ENCODE data around the gene UFSP1.
A peak's percentile ranks its signal among the peaks of the same experiment; 100 is the strongest.

The UFSP1 gene

GRCh38 chr7:100882201-100882600, 7.3 kb downstream of the UFSP1 start:
- DNase-seq (ENCODE audit: low spot score): peak; percentile 45

DNA sequence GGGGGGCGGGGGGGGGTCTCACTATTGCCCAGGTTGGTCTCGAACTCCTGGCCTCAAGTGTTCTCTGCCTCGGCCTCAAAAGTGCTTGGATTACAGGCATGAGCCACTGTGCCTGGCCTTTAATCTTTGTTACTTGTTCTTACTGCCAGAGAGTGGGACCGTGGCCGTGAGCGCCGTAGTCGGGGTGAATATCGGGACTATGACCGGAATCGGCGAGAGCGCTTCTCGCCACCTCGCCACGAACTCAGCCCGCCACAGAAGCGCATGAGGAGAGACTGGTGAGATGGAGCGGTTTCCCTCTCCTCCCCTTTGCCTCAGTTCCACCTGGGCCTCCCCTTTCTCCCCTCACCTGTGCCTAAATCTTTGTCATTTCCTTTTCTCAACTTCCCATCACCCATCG, 8.4 kb downstream of the UFSP1 start:
- DNase-seq (ENCODE audit: low spot score): peak; percentile 54

DNA sequence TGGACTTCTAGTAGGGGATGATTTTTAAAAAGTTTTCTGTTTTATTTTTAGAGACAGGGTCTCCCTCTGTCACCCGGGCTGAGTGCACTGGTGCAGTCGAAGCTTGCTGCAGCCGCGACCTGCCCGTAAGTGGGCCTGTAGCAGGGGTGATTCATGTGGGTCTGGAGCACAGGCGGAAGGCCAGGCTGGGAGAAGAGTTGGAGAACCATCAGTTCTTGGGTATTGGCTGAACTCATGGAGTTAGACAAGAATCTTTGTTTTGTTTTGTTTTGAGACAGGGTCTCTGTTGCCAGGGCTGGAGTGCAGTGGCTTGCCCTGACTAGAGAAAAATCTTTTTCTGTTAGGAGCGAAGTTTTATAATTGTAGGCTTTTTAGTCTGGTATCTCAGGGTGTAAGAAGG, 8.9 kb downstream of the UFSP1 start:
- DNase-seq (ENCODE audit: low spot score): no peak

DNA sequence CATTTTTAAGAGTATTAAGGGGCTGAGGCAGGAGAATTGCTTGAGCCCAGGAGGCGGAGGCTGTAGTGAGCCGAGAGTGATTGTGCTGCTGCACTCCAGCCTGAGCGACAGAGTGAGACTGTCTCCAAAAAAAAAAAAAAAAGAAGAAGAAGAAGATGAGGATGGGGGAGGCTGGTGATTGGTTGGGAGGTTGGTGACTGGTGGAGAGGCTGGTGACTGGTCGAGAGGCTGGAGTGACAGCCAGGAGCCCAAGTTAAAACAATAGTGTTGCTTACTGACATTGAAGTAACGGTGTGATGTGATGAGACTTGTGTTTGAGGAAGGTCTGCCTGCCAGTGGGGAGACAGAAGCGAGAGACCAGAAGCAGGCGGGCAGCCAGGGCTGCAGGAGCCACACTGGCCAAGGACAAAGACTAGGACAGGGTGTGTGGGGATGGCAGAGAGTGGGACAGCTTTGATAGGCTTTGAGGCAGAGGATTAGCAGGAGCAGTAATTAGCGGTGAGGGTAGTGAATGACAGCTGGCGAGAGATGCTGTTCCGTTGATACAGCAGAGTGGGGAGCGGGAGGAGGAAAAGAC, 9.7 kb downstream of the UFSP1 start:
- peak; percentile 44 for DNase-seq (ENCODE audit: low spot score)

GRCh38 chr7:100878685-100879084, 10.8 kb downstream of the UFSP1 start:
- DNase-seq (ENCODE audit: low spot score): no peak

- DNase-seq (ENCODE audit: low spot score): no peak
These were observed 11.5 kb downstream of the UFSP1 start for GRCh38 chr7:100878013-100878412.

- no peak for DNase-seq (ENCODE audit: low spot score)
These were observed 14.2 kb downstream of the UFSP1 start for GRCh38 chr7:100875356-100875751.

DNA sequence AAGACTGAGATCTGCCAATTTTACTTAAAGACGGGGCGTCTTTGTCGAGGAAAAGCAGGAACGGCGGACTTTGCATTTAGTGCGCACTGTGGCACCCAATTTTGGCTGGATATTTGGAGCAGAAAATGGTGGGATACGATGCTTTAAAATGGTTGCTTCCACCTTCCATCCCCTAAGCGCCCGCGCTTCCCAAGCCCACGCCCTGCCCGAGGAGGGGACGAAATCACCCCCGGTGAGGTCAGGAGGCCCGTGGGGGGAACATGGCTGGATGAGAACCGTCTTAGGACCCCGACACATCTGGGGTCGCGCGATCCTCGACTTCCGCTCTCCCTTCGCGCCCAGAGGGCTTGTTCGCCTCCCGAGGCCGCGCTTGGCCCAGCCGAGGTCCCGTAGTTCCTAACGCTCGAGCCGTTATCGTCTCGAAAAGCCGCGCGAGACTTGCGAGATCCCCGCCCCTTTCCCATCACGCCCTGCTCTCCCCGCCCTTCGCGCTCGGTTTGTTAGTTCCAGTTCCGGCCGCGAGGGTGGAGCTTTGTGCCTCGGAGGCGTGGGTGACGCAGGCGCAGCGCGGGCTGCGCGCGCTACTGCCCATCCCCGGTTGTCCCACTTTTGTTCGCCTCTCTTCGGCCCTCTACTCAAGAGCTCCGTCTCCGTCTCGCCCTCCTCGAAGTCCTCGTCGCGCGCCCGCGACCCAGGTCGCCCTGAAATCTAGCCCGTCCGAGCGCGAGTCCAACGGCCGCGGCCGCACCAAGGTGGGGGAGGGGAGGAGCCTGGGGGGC, 14.7 kb downstream of the UFSP1 start, which contains the start of gene SRRT:
SRRT (plus strand) TSS at position 527 of the 779 bp plus-strand sequence. CDS start 488 bp downstream, outside the sequence.
- DNase-seq (ENCODE audit: low spot score): peak; percentile 98

DNA sequence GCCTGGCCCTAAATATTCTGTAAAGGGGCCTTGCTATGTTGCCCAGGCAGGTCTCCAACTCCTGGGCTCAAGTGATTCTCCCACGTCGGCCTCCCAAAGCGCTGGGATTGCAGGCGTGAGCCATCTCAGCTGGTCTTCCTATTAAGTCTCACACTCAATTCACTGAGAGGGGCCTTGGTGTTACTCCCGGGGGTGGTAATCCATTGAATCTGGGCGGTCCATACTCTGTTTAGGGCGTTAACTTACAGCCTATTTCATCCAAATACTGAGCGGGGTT, 15.3 kb downstream of the UFSP1 start:
- DNase-seq (ENCODE audit: low spot score): no peak

GRCh38 chr7:100873599-100874299, 15.8 kb downstream of the UFSP1 start:
- DNase-seq (ENCODE audit: low spot score): no peak

DNA sequence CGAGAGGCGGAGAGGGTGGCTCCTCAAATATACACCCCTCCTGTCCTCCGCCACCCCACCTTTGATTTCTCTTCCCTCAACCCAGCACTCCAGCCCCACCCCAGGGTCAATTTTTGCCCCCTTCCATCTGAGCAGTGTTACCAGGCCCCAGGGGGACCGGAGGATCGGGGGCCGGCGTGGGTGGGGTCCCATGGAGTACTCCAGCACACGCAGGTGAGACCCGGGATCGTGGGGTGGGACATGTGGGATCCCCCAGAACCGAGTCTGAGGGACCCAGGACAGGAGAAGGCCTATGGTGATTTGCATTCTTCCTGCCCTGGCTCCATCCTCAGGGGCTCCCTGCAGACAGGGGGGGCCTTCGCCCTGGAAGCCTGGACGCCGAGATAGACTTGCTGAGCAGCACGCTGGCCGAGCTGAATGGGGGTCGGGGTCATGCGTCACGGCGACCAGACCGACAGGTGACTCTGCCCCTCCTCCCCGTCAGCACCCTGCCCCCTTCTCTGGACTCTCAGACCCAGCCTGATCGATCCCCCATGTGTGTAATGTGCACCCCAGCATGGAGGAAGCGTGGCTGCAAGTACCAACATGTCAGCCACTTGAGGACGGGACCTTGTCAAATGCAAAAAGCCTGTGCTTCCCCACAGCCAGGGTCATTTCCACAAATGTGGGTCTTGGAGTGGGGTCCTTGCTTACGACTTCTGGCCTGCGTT, 21.6 kb downstream of the UFSP1 start:
- DNase-seq (ENCODE audit: low spot score): no peak

DNA sequence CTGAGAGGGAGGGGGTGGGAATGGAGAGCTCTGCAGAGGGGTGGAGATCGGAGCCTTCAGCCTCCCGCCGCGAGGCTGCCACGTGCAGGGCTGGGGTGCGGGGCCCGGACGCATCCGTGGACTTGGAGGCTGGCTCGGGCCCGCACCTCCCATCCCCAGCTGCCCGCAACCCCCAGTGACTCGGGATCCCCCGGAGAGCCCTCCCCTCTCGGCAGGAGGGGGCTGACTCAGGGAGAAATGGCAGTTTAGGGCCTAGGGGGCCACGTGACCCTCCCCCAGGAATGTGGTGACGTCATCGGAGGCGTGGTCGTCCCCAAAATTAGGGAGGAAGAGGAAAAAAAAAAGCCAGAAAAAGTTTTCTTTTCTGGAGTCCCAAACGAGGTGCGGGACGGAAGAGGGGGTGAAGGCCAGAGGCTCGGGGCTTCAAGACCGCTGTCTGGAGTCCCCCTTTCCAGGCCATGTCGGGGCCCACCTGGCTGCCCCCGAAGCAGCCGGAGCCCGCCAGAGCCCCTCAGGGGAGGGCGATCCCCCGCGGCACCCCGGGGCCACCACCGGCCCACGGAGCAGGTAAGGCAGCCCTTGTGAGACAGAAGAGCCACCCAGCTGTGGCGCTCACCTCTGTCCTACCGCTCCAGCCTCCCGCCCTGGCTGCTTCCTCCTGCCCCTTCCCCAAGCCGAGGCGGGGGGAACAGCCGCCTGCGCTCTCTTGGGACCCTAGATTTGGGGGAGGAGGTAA, 22.3 kb downstream of the UFSP1 start, which contains the start of gene TRIP6:
TRIP6 (plus strand) TSS at position 348 of the 736 bp plus-strand sequence; CDS start at position 459, 111 bp downstream.
- DNase-seq (ENCODE audit: low spot score): peak; percentile 94

- no peak for DNase-seq (ENCODE audit: low spot score)
These were observed 22.8 kb downstream of the UFSP1 start for GRCh38 chr7:100866729-100867039.

- DNase-seq (ENCODE audit: low spot score): peak; percentile 77
These were observed 23.4 kb downstream of the UFSP1 start for GRCh38 chr7:100865938-100866728.

DNA sequence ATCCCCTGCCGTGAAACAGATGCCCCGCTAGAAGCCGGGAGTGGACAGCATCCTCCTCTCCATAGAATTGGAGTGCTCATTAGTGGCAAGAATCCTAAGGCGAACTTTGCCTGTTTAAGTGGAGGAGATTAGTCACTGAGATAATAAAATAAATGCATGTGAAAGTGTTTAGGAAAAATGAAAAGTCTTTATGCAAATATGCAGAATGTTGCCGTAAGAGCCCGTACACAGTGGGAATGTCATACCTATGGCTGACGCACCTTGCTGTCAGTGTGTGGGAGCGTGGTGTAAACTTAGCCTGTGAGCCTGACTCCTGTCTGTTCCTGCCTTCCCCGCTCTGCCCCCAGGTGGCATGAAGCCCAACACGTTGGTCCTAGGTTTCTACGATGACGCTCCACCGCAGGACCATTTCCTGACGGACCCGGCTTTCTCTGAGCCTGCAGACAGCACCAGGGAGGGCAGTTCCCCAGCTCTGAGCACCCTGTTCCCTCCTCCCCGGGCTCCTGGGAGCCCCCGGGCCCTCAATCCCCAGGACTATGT, 24.1 kb downstream of the UFSP1 start:
- no peak for DNase-seq (ENCODE audit: low spot score)

- no peak for DNase-seq (ENCODE audit: low spot score)
These were observed 25.2 kb downstream of the UFSP1 start for GRCh38 chr7:100864263-100864845.

GRCh38 chr7:100863406-100863950, 26.0 kb downstream of the UFSP1 start:
- DNase-seq (ENCODE audit: low spot score): no peak

- no peak for DNase-seq (ENCODE audit: low spot score)
These were observed 27.9 kb downstream of the UFSP1 start for GRCh38 chr7:100861616-100861985.

GRCh38 chr7:100860702-100861615, 28.6 kb downstream of the UFSP1 start:
- no peak for DNase-seq (ENCODE audit: low spot score)
